H1 (cell line): Measurements from ENCODE around the gene HIBCH. TPM values are rescaled to one million over a fixed set of nuclear protein-coding genes. Genes with fewer than 3 reads are reported as not detected.

Experiments
- CTCF ChIA-PET: fragments of 300-600 bp; sonication (Branson Sonifier 250); formaldehyde crosslinking; loops from one replicate; lab custom pipeline; 2021; ENCODE audit not compliant: partially characterized antibody; lab: Charles Lee
- POLR2A ChIA-PET: fragments of 300-600 bp; sonication (Branson Sonifier 250); formaldehyde crosslinking; loops from one replicate; lab custom pipeline; 2021; ENCODE audit warnings: inconsistent platforms; ENCODE audit not compliant: partially characterized antibody; lab: Charles Lee
- DNase-seq, 2 experiments: peaks; one replicate each; pipeline versions ENCODE4 v3.0.0 to v3.0.0-alpha.2; 2010 to 2022; ENCODE audit warnings: low spot score in 2 of 2, low read depth in 1 of 2, mixed read lengths in 1 of 2
- FAIRE-seq: peaks from 2 replicates; lab custom pipeline; 2011; peaks lifted over from hg19 to GRCh38; lab: Jason Lieb, UNC
- H2AFZ ChIP-seq: 2 replicates; pipeline ENCODE4 v1.8.1; 2012; ENCODE audit warnings: low read length, inconsistent platforms
- H2AK5ac ChIP-seq: 2 replicates; pipeline ENCODE4 v1.6.1; 2013; ENCODE audit warnings: low read depth, low read length
- H2BK120ac ChIP-seq: replicated peaks from 2 replicates; pipeline ENCODE3; 2013; ENCODE audit warnings: low read depth, low read length, inconsistent platforms
- H2BK12ac ChIP-seq: 2 replicates; pipeline ENCODE4 v1.6.1; 2013; ENCODE audit warnings: low read depth, low read length
- H2BK15ac ChIP-seq: 2 replicates; pipeline ENCODE4 v1.6.1; 2013; ENCODE audit warnings: low read length
- H2BK20ac ChIP-seq: 2 replicates; pipeline ENCODE4 v1.6.1; 2013; ENCODE audit warnings: low read length
- H2BK5ac ChIP-seq: 2 replicates; pipeline ENCODE4 v1.6.1; 2013; ENCODE audit warnings: low read depth, low read length
- H3K14ac ChIP-seq: 2 replicates; pipeline ENCODE4 v1.6.1; 2013; ENCODE audit warnings: inconsistent platforms; ENCODE audit not compliant: insufficient read length
- H3K18ac ChIP-seq: 2 replicates; pipeline ENCODE4 v1.6.1; 2013; ENCODE audit warnings: low read length; ENCODE audit errors: extremely low read depth
- H3K23ac ChIP-seq: 2 replicates; pipeline ENCODE4 v1.6.1; 2013; ENCODE audit warnings: inconsistent platforms; ENCODE audit not compliant: insufficient read length
- H3K23me2 ChIP-seq: 2 replicates; pipeline ENCODE4 v1.6.1; 2013; ENCODE audit warnings: low read depth, low read length
- H3K27ac ChIP-seq: 2 replicates; pipeline ENCODE4 v1.6.1; 2011; ENCODE audit warnings: low read depth, low read length, inconsistent platforms
- H3K27me3 ChIP-seq, 4 experiments: replicated peaks in 1 of 4; 1 replicate in 1 of 4; 2 replicates in 3 of 4; pipeline versions ENCODE4 v1.6.1 to v1.8.1; 2011 to 2013; ENCODE audit warnings: low read length in 3 of 4, mild to moderate bottlenecking in 3 of 4, inconsistent platforms in 2 of 4, mixed read lengths in 2 of 4, moderate library complexity in 1 of 4; ENCODE audit not compliant: control insufficient read depth in 3 of 4, insufficient read depth in 3 of 4; ENCODE audit errors: extremely low read depth in 1 of 4
- H3K36me3 ChIP-seq, 4 experiments: 2 replicates each; pipeline versions ENCODE4 v1.6.1 to v1.8.1; 2011 to 2013; ENCODE audit warnings: mild to moderate bottlenecking in 4 of 4, low read length in 3 of 4, moderate library complexity in 2 of 4, control low read depth in 1 of 4, inconsistent platforms in 1 of 4; ENCODE audit not compliant: insufficient read depth in 4 of 4, control insufficient read depth in 2 of 4
- H3K4ac ChIP-seq: replicated peaks from 2 replicates; pipeline ENCODE3; 2013; ENCODE audit warnings: low read length, low read depth, mixed read lengths, inconsistent platforms; ENCODE audit not compliant: insufficient read length
- H3K4me1 ChIP-seq, 4 experiments: replicated peaks in 1 of 4; 1 replicate in 1 of 4; 2 replicates in 3 of 4; pipeline versions ENCODE4 v1.6.1 to v1.8.1; 2011 to 2013; ENCODE audit warnings: low read length in 3 of 4, inconsistent platforms in 2 of 4, mixed read lengths in 1 of 4; ENCODE audit not compliant: insufficient read depth in 4 of 4, control insufficient read depth in 3 of 4
- H3K4me2 ChIP-seq, 2 experiments: 2 replicates each; pipeline versions ENCODE4 v1.6.1 to v1.8.1; 2011 to 2013; ENCODE audit warnings: low read depth in 2 of 2, low read length in 2 of 2, control low read depth in 1 of 2, inconsistent platforms in 1 of 2, mild to moderate bottlenecking in 1 of 2; ENCODE audit not compliant: insufficient read depth in 1 of 2
- H3K4me3 ChIP-seq, 4 experiments: fragments of 200-600, 300-600 bp in 1 of 4; sonication (generic), shearing (Covaris generic), sonication (Bioruptor Twin) in 1 of 4; 2 replicates each; pipeline versions ENCODE4 v1.5.1 to v1.8.1; 2011 to 2016; ENCODE audit warnings: low read length in 4 of 4, low read depth in 3 of 4, control low read depth in 2 of 4, inconsistent platforms in 2 of 4, mild to moderate bottlenecking in 2 of 4, mixed read lengths in 1 of 4, moderate library complexity in 1 of 4; ENCODE audit not compliant: insufficient read depth in 2 of 4; ENCODE audit errors: extremely low read depth in 1 of 4
- H3K56ac ChIP-seq: replicated peaks from 2 replicates; pipeline ENCODE3; 2013; ENCODE audit warnings: low read depth, mild to moderate bottlenecking, mixed read lengths, low read length, inconsistent platforms; ENCODE audit not compliant: insufficient read length
- H3K79me1 ChIP-seq: 2 replicates; pipeline ENCODE4 v1.6.1; 2013; ENCODE audit warnings: low read depth, low read length, control low read depth
- H3K79me2 ChIP-seq, 2 experiments: 2 replicates each; pipeline versions ENCODE4 v1.6.1 to v1.8.1; 2012 to 2013; ENCODE audit warnings: low read length in 2 of 2, mild to moderate bottlenecking in 2 of 2, inconsistent platforms in 1 of 2; ENCODE audit not compliant: insufficient read depth in 2 of 2, control insufficient read depth in 1 of 2
- H3K9ac ChIP-seq, 4 experiments: replicated peaks in 1 of 4; 1 replicate in 1 of 4; 2 replicates in 3 of 4; pipeline versions ENCODE4 v1.6.1 to v1.8.1; 2011 to 2013; ENCODE audit warnings: low read depth in 3 of 4, low read length in 3 of 4, control low read depth in 2 of 4, mild to moderate bottlenecking in 2 of 4, moderate library complexity in 2 of 4, inconsistent platforms in 1 of 4; ENCODE audit errors: extremely low read depth in 1 of 4
- H3K9me3 ChIP-seq, 2 experiments: 2 replicates each; pipeline versions ENCODE4 v1.6.1 to v1.8.1; 2012 to 2013; ENCODE audit warnings: mild to moderate bottlenecking in 2 of 2, moderate library complexity in 2 of 2, control low read depth in 1 of 2, inconsistent platforms in 1 of 2, low read depth in 1 of 2, low read length in 1 of 2, mixed read lengths in 1 of 2; ENCODE audit not compliant: insufficient read depth in 2 of 2
- H4K20me1 ChIP-seq, 2 experiments: replicated peaks in 1 of 2; 2 replicates each; pipeline versions ENCODE3 to v1.8.1; 2011 to 2013; ENCODE audit warnings: inconsistent platforms in 2 of 2, low read length in 2 of 2, mild to moderate bottlenecking in 1 of 2; ENCODE audit not compliant: insufficient read depth in 2 of 2, control insufficient read depth in 1 of 2
- H4K5ac ChIP-seq: 2 replicates; pipeline ENCODE4 v1.6.1; 2013; ENCODE audit warnings: low read length, low read depth, mixed read lengths, inconsistent platforms; ENCODE audit not compliant: insufficient read length
- H4K8ac ChIP-seq: 2 replicates; pipeline ENCODE4 v1.8.0; 2013; ENCODE audit warnings: mild to moderate bottlenecking, moderate library complexity, low read length, inconsistent platforms; ENCODE audit not compliant: insufficient read depth; ENCODE audit errors: extremely low read depth
- H4K91ac ChIP-seq: replicated peaks from 2 replicates; pipeline ENCODE3; 2013; ENCODE audit warnings: low read length, mixed read lengths, inconsistent platforms; ENCODE audit not compliant: insufficient read length
- BACH1 ChIP-seq: IDR thresholded peaks from 2 replicates; pipeline ENCODE4 v1.6.1; 2012; ENCODE audit warnings: low read length, improper control_type of control experiment
- BRCA1 ChIP-seq: IDR thresholded peaks from 2 replicates; pipeline ENCODE4 v1.6.1; 2012; ENCODE audit warnings: low read depth, low read length, improper control_type of control experiment
- KDM1A ChIP-seq: fragments of 200-600, 300-600 bp; sonication (generic); IDR thresholded peaks from 2 replicates; pipeline ENCODE4 v1.7.1; 2016; ENCODE audit warnings: mild to moderate bottlenecking, low read length, borderline replicate concordance
- RNF2 ChIP-seq: fragments of 200-900, 300-1000 bp; sonication (generic); IDR thresholded peaks from 2 replicates; pipeline ENCODE4 v1.7.1; 2016; ENCODE audit warnings: borderline replicate concordance, low read depth, mild to moderate bottlenecking, antibody characterized with exemption, low read length; ENCODE audit not compliant: poor library complexity, severe bottlenecking; ENCODE audit errors: missing control alignments
- WGBS, 2 experiments: shearing (Covaris generic) in 1 of 2; methylation state at CpG; one replicate each; pipeline versions ENCODE4 v1.1.6 to v1.1.7; 2013 to 2015; ENCODE audit warnings: low lambda C conversion rate in 2 of 2, mixed read lengths in 2 of 2, inconsistent platforms in 1 of 2, low coverage in 1 of 2, missing lambda C conversion rate in 1 of 2; ENCODE audit not compliant: insufficient replicate concordance in 2 of 2, insufficient coverage in 1 of 2, insufficient read length in 1 of 2; ENCODE audit errors: extremely low coverage in 1 of 2, missing lambda C conversion rate in 1 of 2; 5-methylcytosine and 5-hydroxymethylcytosine counted together
- polyA plus RNA-seq, 7 experiments: library from polyadenylated mRNA; depleted of rRNA in 3 of 7; stranded (reverse) in 5 of 7; unstranded in 2 of 7; fragments of >200 nt in 5 of 7; fragments of 200-250 nt in 2 of 7; gene quantifications; 1 replicate in 5 of 7; 2 replicates in 1 of 7; 4 replicates in 1 of 7; pipeline versions ENCODE4 v1.2.1 to v1.2.3, GENCODE V29; 2011 to 2013; ENCODE audit warnings: missing spikeins in 2 of 7, mixed read lengths in 2 of 7
- total RNA-seq: library from RNA; stranded (reverse); fragmentation: NEBNext Ultra II Directional; extraction: Animal tissue kit (Norgen Biotek cat#: 25700); gene quantifications from 2 replicates; pipeline ENCODE4 v1.2.1, GENCODE V29; 2021

HIBCH gene
- total and polyA plus RNA-seq, 2 of the 8 experiments (the other 6 are each of a cell fraction or from before 2014, with no cell fraction given): 7.5 to 31.8 TPM

DNA sequence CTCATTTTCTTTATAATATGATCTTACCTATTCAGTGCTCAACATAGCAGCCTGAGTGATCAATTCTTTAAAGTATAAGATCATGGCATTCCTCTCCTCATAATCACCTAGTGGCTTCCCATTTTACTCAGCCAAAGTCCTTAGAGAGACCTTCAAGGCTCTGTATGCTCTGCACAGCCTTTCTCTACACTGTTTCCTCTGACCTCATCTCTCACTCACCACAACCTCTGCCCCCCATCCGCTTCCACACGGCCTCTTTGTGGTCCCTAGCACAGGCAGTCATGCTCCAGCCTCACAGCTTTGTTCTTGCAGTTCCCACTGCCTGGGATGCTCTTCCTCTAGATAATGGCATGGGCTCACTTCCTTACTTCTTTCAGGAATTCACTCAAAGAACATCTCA, 109.2 kb downstream of the HIBCH start:
- Histone ChIP-seq H2AFZ (no peak overlapping the region), H3K27me3 (no peaks in the 10 kb centered on the region), H3K14ac (no peak overlapping the region), H2BK15ac (no peak overlapping the region), H3K18ac (no peak overlapping the region), H2BK20ac (no peak overlapping the region), H3K27ac (no peak overlapping the region), H3K23ac (no peak overlapping the region), H3K23me2 (0 out of 2 replicates have a peak, but pooled peaks cover 2% of the 10 kb centered on the region), H3K4me3 (no peak overlapping the region), H3K4ac (no peak overlapping the region), H3K36me3 (no peaks in the 10 kb centered on the region; a peak in 1 of 8 replicates), H3K9me3 (no peaks in the 10 kb centered on the region), H4K5ac (no peak overlapping the region), H2BK12ac (no peak overlapping the region), H3K79me1 (no peaks in the 10 kb centered on the region), H3K4me1 (peaks cover 5 to 17% (median 9%) of the 10 kb centered on the region in 4 experiments; a peak in 5 of 7 replicates), H2AK5ac (no peak overlapping the region), H3K9ac (no peak overlapping the region), H3K4me2 (no peak overlapping the region), H4K8ac (no peak overlapping the region), H2BK120ac (no peak overlapping the region), H4K91ac (no peak overlapping the region), H2BK5ac (no peak overlapping the region), H3K56ac (no peak overlapping the region), H4K20me1 (no peaks in the 10 kb centered on the region), H3K79me2 (no peaks in the 10 kb centered on the region)
- WGBS, 2 experiments: 98% methylated on average over 2 of the region's 2 CpGs; no CpG with 5 or more reads in 1 of the 2 experiments
- CTCF ChIA-PET: no interaction called here
- DNase-seq (no peak), FAIRE-seq (no peak)
- POLR2A ChIA-PET: no interaction called here
- TF ChIP-seq KDM1A (no peak), BACH1 (no peak), RNF2 (no peak), BRCA1 (no peak)
